Fibroblast of the conjunctiva (primary cell): Measurements from ENCODE around the gene GPR108.
A peak's percentile ranks its signal among the peaks of the same experiment; 100 is the strongest.
"Not testable (repeated sequence)": the region's sequence is repeated elsewhere in the genome, so short reads cannot be mapped to it uniquely, and the experiment has no call there.

Experiments
- DNase-seq: peaks from one replicate; pipeline ENCODE4 v3.0.0-alpha.2; 2010; ENCODE audit warnings: low read depth

Gene GPR108

DNA sequence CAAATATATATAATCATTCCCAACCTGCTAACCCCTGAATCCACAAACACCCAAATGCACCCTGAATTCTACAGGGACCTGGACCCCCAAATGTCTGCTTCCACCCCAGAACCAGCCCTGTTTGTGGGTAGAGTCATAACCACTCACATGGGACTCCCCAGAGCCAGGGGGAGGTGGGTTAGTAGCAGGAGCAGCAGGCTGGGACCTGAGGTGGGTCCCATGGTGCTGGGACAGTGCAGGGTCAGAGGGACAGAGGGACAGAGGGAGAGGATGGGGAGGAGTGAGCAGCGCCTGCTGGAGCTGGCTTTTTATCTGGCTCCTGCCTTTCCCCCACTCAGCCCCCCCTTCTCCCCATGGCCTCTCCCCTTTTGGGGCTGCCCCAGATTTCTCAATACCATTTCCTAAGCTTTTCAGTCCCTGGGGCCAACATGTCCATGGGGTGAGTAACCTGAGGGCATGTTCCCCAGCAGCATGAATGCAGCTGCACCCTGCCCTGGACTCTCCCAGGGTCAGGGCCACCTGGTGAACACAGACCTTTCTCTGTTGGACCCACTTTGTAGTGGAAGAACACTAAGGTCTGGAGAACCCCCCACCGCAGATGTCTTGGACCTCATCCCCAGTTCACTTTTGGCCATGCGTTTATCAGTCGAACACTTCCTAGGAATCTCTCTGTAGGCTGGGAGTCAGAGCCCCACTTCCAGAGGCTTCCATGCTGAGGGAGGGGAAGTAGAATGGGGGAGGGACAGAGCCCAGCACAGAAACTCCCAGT is 16.8 kb downstream of the GPR108 start, which contains the start of gene C3:
Gene C3, minus strand, starts transcription at position 282 of the 769 bp plus-strand sequence. Its CDS starts 61 bp downstream, at position 221.
- DNase-seq: peak; percentile 75

DNA sequence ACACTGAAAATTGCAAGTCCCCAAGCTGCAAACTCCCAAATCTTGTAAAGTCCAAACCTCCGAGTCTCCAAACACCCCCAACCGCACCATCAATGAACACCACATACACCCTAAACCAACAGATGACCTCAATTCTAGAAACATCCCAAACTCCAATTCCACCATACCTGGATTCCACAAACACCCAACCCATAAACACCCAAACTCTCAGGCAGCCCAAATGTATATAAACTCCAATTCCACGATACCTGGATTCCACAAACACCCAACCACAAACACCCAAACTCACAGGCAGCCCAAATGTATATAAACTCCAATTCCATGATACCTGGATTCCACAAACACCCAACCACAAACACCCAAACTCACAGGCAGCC is 17.4 kb downstream of the GPR108 start:
- DNase-seq: no peak

DNA sequence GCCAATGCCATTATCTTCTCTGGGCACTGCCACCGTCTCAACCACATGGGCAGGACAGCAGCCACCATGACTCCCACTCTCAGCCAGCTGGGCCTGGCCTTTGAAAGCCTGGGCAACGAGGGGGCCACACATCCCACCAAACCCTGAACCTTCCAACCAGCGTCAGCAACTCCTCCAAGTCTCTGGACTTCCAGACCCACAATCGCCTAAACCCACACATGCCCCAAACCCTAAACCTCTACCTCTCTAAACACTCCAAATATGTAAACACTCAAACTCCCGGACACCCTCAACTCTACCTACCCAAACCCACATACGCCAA is 17.9 kb downstream of the GPR108 start:
- no peak for DNase-seq

DNA sequence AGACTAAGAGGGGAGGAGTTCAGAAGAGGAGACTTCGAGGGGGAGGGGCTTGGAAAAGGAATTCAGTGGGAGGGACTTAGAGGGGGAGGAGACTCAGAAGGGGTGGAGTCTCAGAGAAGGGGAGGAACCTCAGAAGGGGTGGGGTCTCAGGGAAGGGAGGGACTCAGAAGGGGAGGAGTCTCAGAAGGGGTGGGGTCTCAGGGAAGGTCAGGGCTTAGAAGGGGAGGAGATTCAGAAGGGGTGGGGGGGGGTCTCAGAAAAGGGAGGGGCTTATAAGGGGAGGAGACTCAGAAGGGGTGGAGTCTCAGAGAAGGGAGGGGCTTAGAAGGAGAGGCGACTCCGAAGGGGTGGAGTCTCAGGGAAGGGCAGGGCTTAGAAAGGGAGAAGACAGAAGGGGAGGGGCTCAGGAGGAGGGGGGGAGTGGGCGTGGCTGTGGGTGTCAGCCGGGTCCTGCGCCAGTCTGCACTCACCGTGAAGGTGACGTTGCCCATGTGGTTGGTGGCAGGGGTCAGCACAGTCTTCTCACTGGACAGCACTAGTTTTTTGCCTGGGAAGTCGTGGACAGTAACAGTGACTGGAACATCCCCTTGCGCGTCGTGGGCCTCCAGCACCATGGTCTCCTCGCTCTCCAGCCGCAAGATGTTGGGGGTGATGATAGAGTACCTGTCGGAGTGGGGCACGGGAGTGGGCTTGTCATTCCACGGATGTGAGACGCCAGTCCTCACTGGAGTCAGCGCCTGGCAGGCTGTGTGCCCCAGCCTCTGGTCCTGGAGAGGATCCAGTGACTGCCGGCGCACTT is 18.4 kb downstream of the GPR108 start:
- DNase-seq: no peak

DNA sequence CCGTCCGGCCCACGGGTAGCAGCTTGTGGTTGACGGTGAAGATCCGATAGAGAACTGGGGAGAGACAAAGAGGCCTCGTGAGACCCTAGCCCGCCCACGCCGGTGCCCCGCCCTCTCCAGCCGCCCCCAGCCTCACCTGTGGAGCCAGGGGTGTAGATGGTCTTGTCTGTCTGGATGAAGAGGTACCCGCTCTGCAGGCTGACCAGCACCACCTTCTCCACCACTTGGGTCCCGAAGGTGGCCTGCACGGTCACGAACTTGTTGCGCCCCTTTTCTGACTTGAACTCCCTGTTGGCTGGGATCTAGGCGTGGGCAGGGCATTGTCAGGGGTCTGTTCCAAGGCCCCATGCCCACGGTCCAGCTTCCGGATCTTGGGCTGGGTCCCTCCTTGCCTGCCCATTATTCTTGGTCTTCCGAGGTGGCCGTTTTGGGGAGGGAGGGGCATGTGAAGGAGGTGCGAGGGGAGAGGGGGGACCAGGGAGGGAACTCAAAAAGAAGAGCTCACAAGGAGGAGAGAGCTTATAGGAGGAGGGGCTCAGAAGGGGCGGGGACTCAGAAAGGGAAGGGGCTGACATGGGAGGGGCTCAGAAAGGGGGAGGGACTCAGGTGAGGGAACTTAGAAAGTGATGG is 19.2 kb downstream of the GPR108 start:
- no peak for DNase-seq

DNA sequence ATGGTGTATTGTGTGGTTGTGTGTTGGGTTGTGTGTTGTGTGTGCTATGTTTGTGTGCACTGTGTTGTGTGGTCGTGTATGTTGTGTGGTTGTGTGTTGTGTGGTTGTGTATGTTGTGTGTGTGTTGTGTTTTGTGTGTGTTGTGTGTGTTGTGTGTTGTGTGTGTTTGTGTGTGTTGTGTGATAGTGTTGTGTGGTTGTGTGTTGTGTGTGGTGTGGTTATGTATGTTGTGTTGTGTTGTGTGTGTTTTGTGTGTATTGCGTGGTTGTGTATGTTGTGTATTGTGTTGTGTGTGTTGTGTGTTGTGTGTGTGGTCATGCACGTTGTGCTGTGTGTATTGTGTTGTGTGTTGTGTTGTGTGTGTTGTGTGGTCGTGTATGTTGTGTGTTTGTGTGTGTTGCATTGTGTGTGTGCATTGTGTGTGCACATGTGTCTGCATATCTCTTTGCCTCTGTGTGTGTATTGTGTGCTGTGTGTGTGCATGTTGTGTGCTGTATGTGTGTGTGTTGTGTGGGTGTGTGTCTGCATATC is 19.9 kb downstream of the GPR108 start:
- DNase-seq: no peak

DNA sequence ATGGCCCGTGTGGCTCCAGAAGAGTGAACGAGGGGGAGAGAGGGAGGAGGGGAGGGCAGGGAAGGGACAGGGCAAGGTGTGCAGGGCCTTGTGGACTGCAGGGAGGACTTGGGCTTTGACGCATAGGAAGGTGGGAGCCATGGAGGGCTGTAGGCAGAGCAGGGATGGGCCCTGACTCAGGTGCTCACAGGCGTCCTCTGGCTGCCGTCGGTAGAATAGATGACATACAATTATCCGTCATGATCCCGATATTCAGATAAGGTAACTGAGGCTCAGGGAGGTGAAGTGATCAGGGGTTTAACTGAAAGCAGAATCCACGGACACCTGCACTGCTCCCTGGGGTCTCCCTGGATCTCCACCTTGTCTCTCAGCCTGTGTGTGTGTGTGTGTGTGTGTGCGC is 20.3 kb downstream of the GPR108 start:
- no peak for DNase-seq

DNA sequence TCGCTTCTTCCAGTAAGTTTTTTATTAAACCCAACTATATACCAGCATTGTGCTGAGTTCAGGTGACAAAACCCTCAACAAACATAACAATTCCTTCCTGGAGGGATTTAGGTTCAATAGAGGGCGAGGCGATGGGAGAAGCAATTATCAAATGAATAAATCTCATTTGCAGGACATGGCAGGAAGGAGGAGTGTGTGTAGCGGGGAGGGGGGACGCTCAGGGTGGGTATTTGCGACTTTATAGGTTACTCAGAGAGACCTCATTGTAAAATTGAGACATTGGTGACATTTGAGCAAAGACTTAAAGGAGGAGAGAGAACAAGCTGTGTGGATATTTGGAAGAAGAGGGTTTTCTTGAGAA is 20.8 kb downstream of the GPR108 start:
- DNase-seq: no peak

DNA sequence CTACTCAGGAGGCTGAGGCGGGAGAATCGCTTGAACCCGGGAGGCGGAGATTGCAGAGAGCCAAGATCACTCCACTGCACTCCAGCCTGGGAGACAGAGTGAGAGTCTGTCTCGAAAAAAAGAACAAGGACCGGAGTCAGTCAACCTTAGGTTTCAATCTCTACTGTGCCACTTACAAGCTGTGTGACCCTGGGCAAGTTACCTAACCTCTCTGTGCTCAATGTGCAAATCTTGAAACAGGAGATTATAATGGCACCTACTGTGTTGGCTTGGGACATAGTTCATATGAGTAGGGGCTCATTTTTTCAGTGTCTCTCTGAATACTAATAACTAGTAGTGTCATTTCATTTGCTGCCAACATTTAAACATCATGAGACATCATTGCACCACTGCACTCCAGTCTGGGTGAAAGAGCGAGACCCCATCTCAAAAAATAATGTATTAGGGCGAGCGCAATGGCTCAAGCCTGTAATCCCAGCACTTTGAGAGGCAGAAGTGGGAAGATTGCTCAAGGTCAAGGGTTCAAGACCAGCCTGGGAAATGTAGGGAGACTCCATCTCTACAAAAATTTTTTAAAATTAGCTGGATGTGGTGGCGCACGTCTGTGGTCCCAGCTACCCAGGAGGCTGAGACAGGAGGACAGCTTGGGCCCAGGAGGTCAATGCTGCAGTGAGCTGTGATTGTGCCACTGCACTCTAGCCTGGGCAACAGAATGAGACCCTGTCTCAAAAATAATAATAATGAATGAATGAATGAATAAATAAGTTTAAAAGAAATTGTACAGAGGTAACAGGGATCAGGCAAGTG is 22.4 kb downstream of the GPR108 start:
- DNase-seq: no peak

DNA sequence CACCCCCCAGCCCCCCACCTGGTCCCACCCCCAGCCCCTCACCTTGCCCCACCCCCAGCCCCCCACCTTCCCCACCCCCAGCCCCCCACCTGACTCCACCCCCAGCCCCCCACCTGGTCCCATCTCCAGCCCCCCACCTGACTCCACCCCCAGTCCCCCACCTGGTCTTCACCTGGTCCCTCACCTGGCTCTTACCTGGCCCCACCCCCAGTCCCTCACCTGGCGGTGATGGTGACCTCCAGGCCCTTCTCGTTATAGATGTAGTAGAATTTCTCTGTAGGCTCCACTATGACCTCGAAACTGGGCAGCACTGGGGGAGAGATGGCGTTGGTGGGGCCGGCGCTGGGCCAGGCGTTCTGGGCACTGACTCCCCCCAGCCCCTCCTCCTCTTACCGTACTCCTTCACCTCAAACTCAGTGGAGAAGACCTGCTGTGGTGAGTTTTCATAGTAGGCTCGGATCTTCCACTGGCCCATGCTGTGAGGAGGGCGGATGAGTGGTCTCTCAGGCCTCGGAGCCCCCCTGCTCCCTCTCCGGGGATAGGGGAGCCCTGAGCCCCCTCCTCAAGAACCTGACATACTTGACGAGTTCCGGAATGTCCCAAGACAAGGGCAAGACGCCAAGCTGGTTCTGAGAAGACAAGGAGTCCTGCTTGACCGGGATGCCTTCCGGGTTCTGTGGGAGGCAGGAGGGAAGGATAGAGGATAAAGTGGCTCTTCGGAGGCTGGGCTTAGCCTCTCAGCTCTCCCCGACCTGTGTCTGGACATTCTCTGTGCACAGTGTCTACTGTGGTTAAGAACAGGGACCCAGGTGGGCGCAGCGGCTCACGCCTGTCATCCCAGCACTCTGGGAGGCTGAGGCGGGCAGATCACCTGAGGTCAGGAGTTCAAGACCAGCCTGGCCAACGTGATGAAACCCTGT is 23.3 kb downstream of the GPR108 start:
- DNase-seq: no peak

DNA sequence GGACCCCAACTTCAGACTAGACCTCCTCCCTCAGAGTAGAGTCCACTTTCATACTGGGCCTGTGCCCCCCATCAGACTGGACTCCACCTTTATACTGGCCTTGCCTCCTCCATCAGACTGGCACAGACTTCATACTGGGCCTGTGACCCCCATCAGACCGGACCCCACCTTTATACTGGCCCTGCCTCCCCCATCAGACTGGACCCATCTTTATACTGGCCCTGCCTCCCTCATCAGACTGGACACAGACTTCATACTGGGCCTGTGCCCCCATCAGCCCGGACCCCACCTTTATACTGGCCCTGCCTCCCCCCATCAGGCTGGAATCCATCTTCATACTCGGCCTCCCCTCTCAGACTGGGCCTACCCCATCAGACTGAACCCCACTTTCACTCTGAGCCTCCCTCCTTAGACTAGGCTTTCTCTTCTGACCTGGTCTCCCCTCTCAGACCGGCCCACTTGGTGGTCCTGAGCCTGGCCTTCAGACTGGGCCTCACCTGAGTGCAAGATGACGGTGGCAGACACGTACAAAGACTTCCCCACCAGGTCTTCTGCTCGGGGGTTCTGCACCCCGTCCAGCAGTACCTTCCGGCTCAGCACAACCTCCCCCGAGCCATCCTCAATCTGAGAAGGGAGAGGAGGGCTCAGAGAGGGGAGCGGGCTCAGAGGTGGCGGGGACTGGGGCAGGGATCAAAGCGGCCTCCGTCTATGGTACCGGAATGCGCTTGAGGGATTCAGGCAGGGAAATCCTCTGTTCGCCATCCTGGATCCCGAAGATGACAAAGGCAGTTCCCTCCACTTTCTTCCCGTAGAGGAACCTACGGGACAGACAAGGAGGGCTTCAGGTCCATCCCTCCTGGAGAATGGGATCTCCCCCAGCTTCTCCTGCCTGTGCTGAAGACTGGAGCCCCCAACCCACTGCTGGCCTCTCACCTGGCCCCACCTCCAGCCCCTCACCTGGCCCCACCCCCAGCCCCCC is 24.4 kb downstream of the GPR108 start:
- DNase-seq: no peak

DNA sequence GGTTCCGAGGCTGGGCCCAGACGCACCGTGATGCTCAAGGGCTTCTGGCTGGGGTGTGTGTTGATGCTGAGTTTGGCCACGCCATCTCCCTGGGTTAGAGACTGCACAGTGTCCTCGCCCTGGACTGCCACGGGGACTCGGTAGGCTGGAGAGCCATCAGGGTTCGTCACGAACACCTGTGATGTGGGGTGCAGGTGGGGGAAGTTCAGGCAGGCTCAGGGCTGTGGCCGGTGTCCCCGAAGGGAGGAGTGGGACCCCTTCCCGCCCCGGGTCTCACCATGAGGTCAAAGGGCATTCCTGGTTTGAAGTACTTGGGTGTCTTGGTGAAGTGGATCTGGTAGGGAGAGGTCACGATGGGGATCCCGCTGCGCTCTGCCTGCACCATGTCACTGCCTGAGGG is 25.1 kb downstream of the GPR108 start:
- DNase-seq: no peak

DNA sequence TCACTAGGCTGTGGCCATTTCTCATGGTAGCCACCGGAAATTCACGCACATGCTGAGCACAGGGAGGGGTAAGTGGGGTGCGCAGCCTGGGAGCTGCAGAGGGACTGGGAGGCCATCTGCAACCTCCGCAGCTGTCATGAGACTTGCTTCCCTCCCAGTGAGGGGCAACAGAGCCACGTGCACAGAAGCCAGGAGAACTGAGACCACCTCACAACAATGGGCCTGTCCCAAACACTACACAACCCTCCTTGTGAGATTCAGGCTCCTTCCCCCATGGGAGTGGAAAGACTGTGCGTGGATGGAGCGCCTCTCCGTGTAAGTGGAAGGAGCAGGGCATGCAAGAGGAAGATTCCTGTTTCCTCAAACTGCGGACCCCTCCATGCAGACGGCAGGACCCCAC is 25.8 kb downstream of the GPR108 start:
- no peak for DNase-seq

DNA sequence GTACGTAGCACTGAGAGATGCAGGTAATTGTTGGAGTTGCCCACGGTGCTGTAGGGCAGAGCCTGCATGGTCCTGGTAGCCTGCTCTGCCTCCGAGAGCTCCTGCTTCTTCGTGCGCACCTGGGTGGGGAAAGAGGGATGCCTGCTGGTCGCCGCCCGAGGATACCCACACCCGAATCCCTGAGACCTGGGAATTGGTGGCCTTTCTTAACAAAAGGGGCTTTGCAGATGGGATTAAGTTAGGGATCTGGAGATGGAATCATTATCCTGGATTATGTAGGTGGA is 26.4 kb downstream of the GPR108 start:
- no peak for DNase-seq

DNA sequence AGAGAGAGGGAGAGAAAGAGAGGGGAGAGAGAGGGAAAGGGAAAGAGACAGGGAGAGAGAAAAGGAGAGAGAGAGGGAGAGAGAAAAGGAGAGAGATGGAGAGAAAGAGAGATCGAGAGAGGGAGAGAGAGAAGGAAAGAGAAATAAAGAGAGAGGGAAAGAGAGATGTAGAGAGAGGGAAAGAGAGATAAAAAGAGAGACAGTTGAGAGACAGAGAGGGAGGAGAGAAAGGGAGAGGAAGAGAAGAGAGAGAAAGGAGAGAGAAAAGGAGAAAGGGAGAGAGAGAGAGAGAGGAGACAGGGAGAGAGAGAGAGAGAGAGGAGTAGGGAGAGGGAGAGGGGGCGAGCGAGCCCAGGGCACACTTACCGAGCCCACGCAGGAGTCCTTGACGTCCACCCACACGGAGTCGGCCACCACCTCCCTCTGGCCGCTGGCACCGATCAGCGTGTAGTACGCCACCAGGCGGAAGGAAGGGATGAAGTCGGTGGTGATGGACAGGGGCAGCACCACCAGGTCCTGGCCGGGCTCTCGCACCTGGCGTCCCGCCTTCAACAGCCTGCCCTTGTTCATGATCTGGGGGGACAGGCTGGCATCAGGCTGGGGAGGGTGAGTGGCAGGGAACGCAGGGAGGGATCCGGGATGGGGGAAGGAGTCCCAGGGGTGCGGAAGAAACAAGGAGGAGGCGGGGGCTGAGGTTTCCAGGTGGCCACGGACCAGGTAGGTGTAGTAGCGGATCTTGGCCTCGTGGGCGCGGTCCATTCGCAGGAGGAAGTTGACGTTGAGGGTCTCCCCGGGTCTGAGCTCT is 26.9 kb downstream of the GPR108 start:
- DNase-seq: no peak

DNA sequence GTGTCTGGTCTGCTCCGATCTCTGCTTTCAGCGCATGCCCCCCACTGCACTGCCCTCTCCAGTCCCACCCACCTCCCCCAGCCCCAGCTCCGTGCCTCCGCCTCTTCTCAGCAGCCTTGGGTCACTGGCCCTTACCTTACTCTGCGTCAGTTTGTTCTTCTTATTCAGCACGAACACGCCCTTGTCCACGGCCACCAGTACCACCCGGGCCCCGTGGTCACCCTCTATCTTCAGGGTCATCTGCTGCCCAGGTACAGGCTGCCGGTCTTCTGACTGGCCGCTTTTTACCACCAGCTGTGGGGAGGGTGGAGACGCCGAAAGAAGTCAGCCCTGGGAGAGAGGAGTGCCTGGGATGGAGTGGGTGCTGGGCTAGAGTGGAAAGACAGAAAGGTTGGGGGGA is 27.8 kb downstream of the GPR108 start:
- no peak for DNase-seq

DNA sequence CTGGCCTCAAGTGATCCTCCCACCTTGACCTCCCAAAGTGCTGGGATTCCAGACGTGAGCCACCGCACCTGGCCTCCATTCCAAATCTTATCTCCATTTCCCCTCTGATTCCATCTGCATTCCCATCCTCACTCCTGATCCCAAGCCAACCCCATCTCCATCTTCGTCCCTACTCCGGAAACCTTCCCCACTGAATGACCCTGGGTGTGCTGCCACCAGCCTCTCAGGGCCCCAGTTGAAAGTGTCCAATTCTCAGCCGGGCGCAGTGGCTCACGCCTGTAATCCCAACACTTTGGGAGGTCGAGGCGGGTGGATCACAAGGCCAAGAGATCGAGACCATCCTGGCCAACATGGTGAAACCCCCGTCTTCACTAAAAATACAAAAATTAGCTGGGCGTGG is 28.5 kb downstream of the GPR108 start:
- not testable (repeated sequence) for DNase-seq

DNA sequence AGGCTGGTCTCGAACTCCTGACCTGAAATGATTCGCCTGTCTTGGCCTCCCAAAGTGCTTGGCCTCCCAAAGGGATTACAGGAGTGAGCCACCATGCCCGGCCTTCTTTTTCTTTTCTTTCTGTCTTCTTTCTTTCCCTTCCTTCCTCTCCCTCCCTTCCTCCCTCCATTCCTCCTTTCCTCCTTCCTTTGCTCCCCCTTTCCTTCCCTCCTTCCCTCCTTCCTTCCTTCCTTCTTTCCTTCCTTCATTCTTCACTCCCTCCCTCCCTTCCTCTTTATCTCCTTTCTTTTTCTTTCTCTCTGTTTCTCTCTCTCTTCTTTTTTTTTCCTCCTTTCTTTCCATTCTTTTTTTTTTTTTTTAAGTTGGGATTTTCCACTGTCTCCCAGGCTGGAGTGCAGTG is 29.0 kb downstream of the GPR108 start:
- no peak for DNase-seq

DNA sequence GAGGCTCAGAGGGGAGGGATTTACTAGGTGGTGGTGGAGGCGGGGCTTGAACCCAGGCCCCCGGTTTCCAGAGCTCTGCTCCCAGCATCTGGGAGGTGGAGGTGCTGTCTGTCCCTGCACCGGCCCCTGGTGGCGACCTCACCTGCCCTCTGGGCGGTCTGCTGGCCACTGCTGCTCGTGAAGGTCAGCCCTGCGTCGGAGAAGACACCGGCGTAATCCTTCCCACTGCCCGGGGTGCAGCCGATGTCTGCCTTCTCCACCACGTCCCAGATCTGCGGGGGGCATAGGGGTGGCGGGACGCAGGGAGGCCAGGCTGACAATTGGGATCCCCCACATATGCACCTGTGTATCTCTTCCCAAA is 29.7 kb downstream of the GPR108 start:
- no peak for DNase-seq
